HepG2 (cell line): ENCODE results near the gene PRKN. TPM values are rescaled to one million over a fixed set of nuclear protein-coding genes. Genes with fewer than 3 reads are reported as not detected.

Source experiments
- ATAC-seq: fragments of 200-7000 bp; cut with Tn5 transposase; 3 replicates; pipeline ENCODE4 v1.9.1; 2020; ENCODE audit warnings: mild to moderate bottlenecking, moderate library complexity
- BruUV-seq: library from RNA; stranded (reverse); fragments of 400-500 nt; replicated peaks from 2 replicates; lab custom pipeline; 2021; lab: Mats Ljungman, UMichigan
- CTCF ChIA-PET: fragments of 300-600 bp; formaldehyde crosslinking; extraction: SDS; loops from one replicate; lab custom pipeline; 2021; ENCODE audit warnings: low total read pairs, inconsistent platforms, low intra/inter-chr PET ratio; lab: Yijun Ruan, JAX
- POLR2A ChIA-PET: fragments of 350-600 bp; sonication (Branson Sonifier 250); formaldehyde crosslinking; loops from one replicate; lab custom pipeline; 2020; ENCODE audit warnings: antibody characterized with exemption, inconsistent platforms; lab: Yijun Ruan, JAX
- DNase-seq: peaks from one replicate; pipeline ENCODE4 v3.0.0-alpha.2; 2015; ENCODE audit warnings: low spot score
- FAIRE-seq: peaks from 3 replicates; lab custom pipeline; 2011; peaks lifted over from hg19 to GRCh38; lab: Jason Lieb, UNC
- H2AFZ ChIP-seq: one replicate; pipeline ENCODE4 v1.6.1; 2011; ENCODE audit warnings: low read length, inconsistent platforms
- H3K27ac ChIP-seq: fragments of 300-600 bp; 3 replicates; pipeline ENCODE4 v1.8.0; 2011; ENCODE audit warnings: mixed run types, mild to moderate bottlenecking, mixed read lengths, low read length, inconsistent platforms; ENCODE audit not compliant: insufficient read depth; ENCODE audit errors: extremely low read length
- H3K27me3 ChIP-seq, 2 experiments: fragments of 200-600 bp in 1 of 2; 2 replicates in 1 of 2; 3 replicates in 1 of 2; pipeline versions ENCODE4 v1.6.0 to v1.8.0; 2011; ENCODE audit warnings: low read length in 2 of 2, mild to moderate bottlenecking in 2 of 2, moderate library complexity in 2 of 2, inconsistent platforms in 1 of 2; ENCODE audit not compliant: insufficient read depth in 2 of 2, control insufficient read depth in 1 of 2
- H3K36me3 ChIP-seq, 2 experiments: fragments of 200-600 bp in 1 of 2; replicated peaks in 1 of 2; 2 replicates in 1 of 2; 3 replicates in 1 of 2; pipeline versions ENCODE4 v1.5.1 to v1.8.0; 2011; ENCODE audit warnings: low read length in 2 of 2, inconsistent platforms in 1 of 2; ENCODE audit not compliant: insufficient read depth in 2 of 2, control insufficient read depth in 1 of 2
- H3K4me1 ChIP-seq: 2 replicates; pipeline ENCODE4 v1.5.1; 2012; ENCODE audit warnings: low read length, inconsistent platforms; ENCODE audit not compliant: insufficient read depth
- H3K4me2 ChIP-seq: 2 replicates; pipeline ENCODE4 v1.6.0; 2011; ENCODE audit warnings: low read depth, low read length, inconsistent platforms
- H3K4me3 ChIP-seq, 3 experiments: fragments of 200-600 bp in 1 of 3; sonication (generic), shearing (Covaris generic) in 1 of 3; replicated peaks in 1 of 3; 2 replicates each; pipeline ENCODE4 v1.5.1; 2011 to 2016; ENCODE audit warnings: low read length in 3 of 3, inconsistent platforms in 2 of 3, low read depth in 2 of 3, mild to moderate bottlenecking in 2 of 3, control low read depth in 1 of 3, mixed read lengths in 1 of 3; ENCODE audit not compliant: insufficient read depth in 1 of 3
- H3K79me2 ChIP-seq: one replicate; pipeline ENCODE4 v1.6.1; 2011; ENCODE audit warnings: low read length, inconsistent platforms; ENCODE audit not compliant: insufficient read depth
- H3K9ac ChIP-seq: 2 replicates; pipeline ENCODE4 v1.6.0; 2011; ENCODE audit warnings: mild to moderate bottlenecking, low read depth, low read length, inconsistent platforms; ENCODE audit not compliant: insufficient read depth
- H3K9me3 ChIP-seq: 2 replicates; pipeline ENCODE4 v1.5.1; 2012; ENCODE audit warnings: mild to moderate bottlenecking, low read length
- H4K20me1 ChIP-seq: 2 replicates; pipeline ENCODE4 v1.6.0; 2011; ENCODE audit warnings: inconsistent platforms, mild to moderate bottlenecking, low read length, moderate library complexity; ENCODE audit not compliant: insufficient read depth
- CEBPG ChIP-seq: IDR thresholded peaks from 2 replicates; pipeline ENCODE4 v1.6.1; 2016
- EZH2 ChIP-seq: conservative IDR thresholded peaks from 2 replicates; pipeline ENCODE4 v1.6.1; 2012; ENCODE audit warnings: mild to moderate bottlenecking, low read depth, low read length, moderate library complexity
- GPBP1L1 ChIP-seq: sonication (generic); formaldehyde crosslinking; IDR thresholded peaks from 2 replicates; pipeline ENCODE4 v1.5.0; 2020; ENCODE audit warnings: mild to moderate bottlenecking, missing genetic modification reagents
- HNF4G ChIP-seq, 2 experiments: sonication (generic) in 1 of 2; formaldehyde crosslinking in 1 of 2; IDR thresholded peaks; 2 replicates each; pipeline versions ENCODE4 v1.4.0 to v1.6.1; 2011 to 2020; ENCODE audit warnings: borderline replicate concordance in 2 of 2, low read depth in 2 of 2, mild to moderate bottlenecking in 2 of 2, low read length in 1 of 2, missing genetic modification reagents in 1 of 2, moderate library complexity in 1 of 2
- NFYC ChIP-seq: IDR thresholded peaks from 2 replicates; pipeline ENCODE4 v1.6.1; 2016; ENCODE audit warnings: missing genetic modification reagents, missing compliant biosample characterization
- PHF5A ChIP-seq: IDR thresholded peaks from one replicate; pipeline ENCODE4 v1.6.1; 2018; ENCODE audit warnings: low read depth, missing genetic modification reagents; ENCODE audit not compliant: unreplicated experiment
- SOX5 ChIP-seq: IDR thresholded peaks from 2 replicates; pipeline ENCODE4 v1.6.1; 2016; ENCODE audit warnings: borderline replicate concordance
- ZNF10 ChIP-seq: sonication (generic); formaldehyde crosslinking; IDR thresholded peaks from 2 replicates; pipeline ENCODE4 v1.4.0; 2020; ENCODE audit warnings: mild to moderate bottlenecking, low read depth, missing genetic modification reagents, borderline replicate concordance
- WGBS: methylation state at CpG from one replicate; pipeline ENCODE4 v1.1.6; 2017; ENCODE audit warnings: low lambda C conversion rate; 5-methylcytosine and 5-hydroxymethylcytosine counted together
- in situ Hi-C: cut with HindIII; loops from 2 replicates; pipeline ENCODE4 v1.10.0; 2017; ENCODE audit warnings: low pct_unique_long_range_greater_than_20kb; ENCODE audit not compliant: extremely low pct_ligation_motif_present
- intact Hi-C: fragments of 100-400 bp; cut with micrococcal nuclease; formaldehyde crosslinking; loops from one replicate; pipeline ENCODE4 v1.10.0; 2022; ENCODE audit not compliant: unreplicated experiment
- polyA plus RNA-seq, 8 experiments: library from polyadenylated mRNA; depleted of rRNA in 3 of 8; stranded (reverse) in 7 of 8; unstranded in 1 of 8; fragments of >200 nt; fragmentation: Illumina TruSeq in 4 of 8; extraction: Trizol in 4 of 8; gene quantifications; 2 replicates each; pipeline versions ENCODE4 v1.2.1 to v1.2.3, GENCODE V29; 2011 to 2016; ENCODE audit warnings: low read depth in 4 of 8, missing spikeins in 1 of 8, mixed read lengths in 1 of 8; ENCODE audit not compliant: insufficient read depth in 1 of 8
- total RNA-seq, 5 experiments: library from RNA; depleted of rRNA; stranded (reverse); fragments of >200 nt; fragmentation: Illumina TruSeq; extraction: Trizol; gene quantifications; 2 replicates each; pipeline ENCODE4 v1.2.3, GENCODE V29; 2016; ENCODE audit warnings: low read depth in 1 of 5

PRKN gene
- total and polyA plus RNA-seq, 2 of the 13 experiments (the other 11 are each of a cell fraction or from before 2014, with no cell fraction given): 0.31 to 0.44 TPM

GRCh38 chr6:161415302-161415855 is 1312.2 kb downstream of the PRKN start:
- CTCF ChIA-PET: no interaction called here
- FAIRE-seq: no peak
- H3K4me2 ChIP-seq: no peak overlapping the region

GRCh38 chr6:161414707-161415106 is 1312.9 kb downstream of the PRKN start:
- no peak for FAIRE-seq
- 38% methylated on average over 7 of the region's 9 CpGs for WGBS
- ATAC-seq: no peak
- Histone ChIP-seq H3K4me3 (no peak overlapping the region), H3K27me3 (peaks cover 0 to 37% of the 10 kb centered on the region in 2 experiments; a peak in 3 of 5 replicates), H3K36me3 (no peaks in the 10 kb centered on the region), H3K4me1 (no peaks in the 10 kb centered on the region), H3K27ac (no peak overlapping the region), H3K79me2 (no peaks in the 10 kb centered on the region), H3K9me3 (peaks cover 11% of the 10 kb centered on the region), H3K9ac (no peak overlapping the region), H3K4me2 (no peak overlapping the region), H4K20me1 (no peaks in the 10 kb centered on the region), H2AFZ (no peak overlapping the region)
- ChIA-PET POLR2A (no interaction called here), CTCF (no interaction called here)
- DNase-seq: no peak
- BruUV-seq: no TSS peak
- in situ Hi-C loops (no loop called here), intact Hi-C loops (no loop called here)
- TF ChIP-seq ZNF10: no peak

More at GRCh38 chr6:161415302-161415855, 1312.2 kb downstream of the PRKN start:
- DNase-seq (no peak), ATAC-seq (no peak)
- no peaks in the 10 kb centered on the region for H3K79me2 ChIP-seq
- no peaks in the 10 kb centered on the region for H3K4me1 ChIP-seq
- in situ Hi-C loops (no loop called here), intact Hi-C loops (no loop called here)
- TF ChIP-seq EZH2 (no peak), GPBP1L1 (CRISPR knock-in tag) (no peak), CEBPG (CRISPR knock-in tag) (no peak), HNF4G (IDR thresholded peaks at IDR 0.05; ENCODE audit: borderline replicate concordance, low read depth, low read length) (no peak), HNF4G (CRISPR knock-in tag; IDR thresholded peaks at IDR 0.05; ENCODE audit: borderline replicate concordance, low read depth) (no peak), NFYC (CRISPR knock-in tag) (no peak), SOX5 (no peak), PHF5A (no peak)
- no peak overlapping the region for H3K27ac ChIP-seq
- no peaks in the 10 kb centered on the region for H3K36me3 ChIP-seq
- no peak overlapping the region for H3K4me3 ChIP-seq
- peaks cover 11% of the 10 kb centered on the region for H3K9me3 ChIP-seq
- POLR2A ChIA-PET: no interaction called here
- peaks cover 0 to 37% of the 10 kb centered on the region in 2 experiments; a peak in 3 of 5 replicates for H3K27me3 ChIP-seq
- H3K9ac ChIP-seq: no peak overlapping the region
- no TSS peak for BruUV-seq
- H4K20me1 ChIP-seq: no peaks in the 10 kb centered on the region
- H2AFZ ChIP-seq: no peak overlapping the region
- WGBS: 31% methylated on average over 15 of the region's 17 CpGs
